CD14-positive monocyte (primary cell): ENCODE measurements around the gene TXNRD1. TPM values are rescaled to one million over a fixed set of nuclear protein-coding genes. Genes with fewer than 3 reads are reported as not detected.

Source experiments
- DNase-seq, 3 donors: peaks; one replicate each; pipeline ENCODE4 v3.0.0-alpha.2; 2011 to 2022
- H2AFZ ChIP-seq: 2 replicates; pipeline ENCODE4 v1.6.0; 2012; ENCODE audit warnings: mild to moderate bottlenecking, low read depth, low read length, inconsistent platforms; ENCODE audit not compliant: insufficient read depth, poor library complexity, severe bottlenecking
- H3K27ac ChIP-seq, 2 donors: 1 replicate in 1 of 2; 2 replicates in 1 of 2; pipeline ENCODE4 v1.5.1; 2012 to 2013; ENCODE audit warnings: low read length in 2 of 2, control low read depth in 1 of 2, inconsistent platforms in 1 of 2, low read depth in 1 of 2, mild to moderate bottlenecking in 1 of 2
- H3K27me3 ChIP-seq, 2 donors: one replicate each; pipeline versions ENCODE4 v1.6.0 to v1.6.1; 2011 to 2013; ENCODE audit warnings: low read length in 2 of 2; ENCODE audit not compliant: control insufficient read depth in 2 of 2, insufficient read depth in 2 of 2
- H3K36me3 ChIP-seq, 2 donors: replicated peaks in 1 of 2; 1 replicate in 1 of 2; 2 replicates in 1 of 2; pipeline versions ENCODE4 v1.5.1 to v1.6.1; 2012 to 2013; ENCODE audit warnings: low read length in 2 of 2, control low read depth in 1 of 2, inconsistent platforms in 1 of 2, mild to moderate bottlenecking in 1 of 2; ENCODE audit not compliant: insufficient read depth in 2 of 2, control insufficient read depth in 1 of 2
- H3K4me1 ChIP-seq, 2 donors: 1 replicate in 1 of 2; 2 replicates in 1 of 2; pipeline versions ENCODE4 v1.5.1 to v1.6.1; 2012 to 2013; ENCODE audit warnings: low read length in 2 of 2, control low read depth in 1 of 2, inconsistent platforms in 1 of 2, mild to moderate bottlenecking in 1 of 2, moderate library complexity in 1 of 2; ENCODE audit not compliant: insufficient read depth in 2 of 2, control insufficient read depth in 1 of 2
- H3K4me2 ChIP-seq: replicated peaks from 2 replicates; pipeline ENCODE3; 2012; ENCODE audit warnings: low read length, moderate library complexity, mild to moderate bottlenecking; ENCODE audit not compliant: poor library complexity, severe bottlenecking; ENCODE audit errors: extremely low read depth
- H3K4me3 ChIP-seq, 3 experiments: fragments of 200-600 bp in 1 of 3; sonication (generic) in 1 of 3; replicated peaks in 1 of 3; 1 replicate in 2 of 3; 2 replicates in 1 of 3; pipeline ENCODE4 v1.5.1; 2011 to 2013; ENCODE audit warnings: low read length in 3 of 3, mild to moderate bottlenecking in 3 of 3, control low read depth in 2 of 3, low read depth in 2 of 3, inconsistent platforms in 1 of 3, moderate library complexity in 1 of 3
- H3K79me2 ChIP-seq: 2 replicates; pipeline ENCODE4 v1.6.0; 2012; ENCODE audit warnings: mild to moderate bottlenecking, control low read depth, inconsistent platforms, low read length, moderate library complexity; ENCODE audit not compliant: insufficient read depth
- H3K9ac ChIP-seq: 2 replicates; pipeline ENCODE4 v1.6.0; 2017; ENCODE audit warnings: low read length, mild to moderate bottlenecking; ENCODE audit not compliant: insufficient read depth, poor library complexity, severe bottlenecking
- H3K9me3 ChIP-seq, 2 donors: replicated peaks in 1 of 2; 1 replicate in 1 of 2; 2 replicates in 1 of 2; pipeline versions ENCODE4 v1.5.1 to v1.6.1; 2012 to 2013; ENCODE audit warnings: low read length in 2 of 2, control low read depth in 1 of 2; ENCODE audit not compliant: control insufficient read depth in 1 of 2, insufficient read depth in 1 of 2
- H4K20me1 ChIP-seq: 2 replicates; pipeline ENCODE4 v1.6.0; 2012; ENCODE audit warnings: mild to moderate bottlenecking, low read length, control low read depth, moderate library complexity; ENCODE audit not compliant: insufficient read depth
- H3K27ac Mint-ChIP-seq, 7 donors: one replicate each; pipeline ENCODE4 v1.8.0; 2020; ENCODE audit warnings: mild to moderate bottlenecking in 7 of 7, mixed read lengths in 7 of 7, moderate library complexity in 6 of 7, inconsistent platforms in 2 of 7
- H3K27me3 Mint-ChIP-seq, 3 donors: one replicate each; pipeline ENCODE4 v1.8.0; 2021 to 2022; ENCODE audit warnings: low read depth in 3 of 3, mild to moderate bottlenecking in 3 of 3, mixed read lengths in 3 of 3, moderate library complexity in 3 of 3, inconsistent platforms in 1 of 3
- H3K36me3 Mint-ChIP-seq, 2 donors: one replicate each; pipeline ENCODE4 v1.8.0; 2020; ENCODE audit warnings: mixed read lengths in 2 of 2, inconsistent platforms in 1 of 2, mild to moderate bottlenecking in 1 of 2
- H3K4me1 Mint-ChIP-seq: one replicate; pipeline ENCODE4 v1.8.0; 2020; ENCODE audit warnings: mild to moderate bottlenecking, mixed read lengths
- H3K4me3 Mint-ChIP-seq, 2 donors: one replicate each; pipeline ENCODE4 v1.8.0; 2020; ENCODE audit warnings: mild to moderate bottlenecking in 2 of 2, mixed read lengths in 2 of 2, moderate library complexity in 1 of 2
- H3K9me3 Mint-ChIP-seq, 7 donors: one replicate each; pipeline ENCODE4 v1.8.0; 2020 to 2022; ENCODE audit warnings: mixed read lengths in 7 of 7, mild to moderate bottlenecking in 6 of 7, moderate library complexity in 6 of 7, inconsistent platforms in 2 of 7
- CTCF ChIP-seq: fragments of 200-600 bp; IDR thresholded peaks from one replicate; pipeline ENCODE4 v1.8.0; 2022; ENCODE audit warnings: antibody characterized with exemption, mild to moderate bottlenecking
- WGBS: methylation state at CpG from one replicate; pipeline ENCODE4 v1.1.5; 2013; ENCODE audit warnings: missing lambda C conversion rate; ENCODE audit not compliant: insufficient coverage; 5-methylcytosine and 5-hydroxymethylcytosine counted together
- intact Hi-C, 2 donors: fragments of 100-400 bp; cut with micrococcal nuclease; formaldehyde crosslinking; loops; one replicate each; pipeline versions ENCODE4 v1.15.0 to v1.15.1; 2023
- polyA plus RNA-seq, 3 donors: library from polyadenylated mRNA; depleted of rRNA in 1 of 3; unstranded in 2 of 3; stranded (reverse) in 1 of 3; fragments of 300-500 nt in 2 of 3; fragments of >200 nt in 1 of 3; fragmentation: Illumina TruSeq in 2 of 3; gene quantifications; 1 replicate in 2 of 3; 2 replicates in 1 of 3; pipeline ENCODE4 v1.2.3, GENCODE V29; 2012 to 2021

The TXNRD1 gene
- polyA plus RNA-seq, 3 donors: 26.9 to 46.1 (median 29.2) TPM

- Histone ChIP-seq H2AFZ (no peak overlapping the region), H4K20me1 (no peaks in the 10 kb centered on the region), H3K36me3 (no peaks in the 10 kb centered on the region), H3K9me3 (no peaks in the 10 kb centered on the region), H3K27ac (no peak overlapping the region), H3K4me2 (no peak overlapping the region), H3K4me3 (no peak overlapping the region), H3K27me3 (no peaks in the 10 kb centered on the region), H3K9ac (no peak overlapping the region), H3K79me2 (no peaks in the 10 kb centered on the region), H3K4me1 (no peaks in the 10 kb centered on the region)
- peaks cover 2% of the 10 kb centered on the region for H3K4me1 Mint-ChIP-seq
- H3K4me3 Mint-ChIP-seq: peak overlapping the region in 1 of 2 donors; percentile 56
- H3K27ac Mint-ChIP-seq: no peak overlapping the region
- peaks cover 0 to 1% (median 0%) of the 10 kb centered on the region in 3 donors for H3K27me3 Mint-ChIP-seq
- peaks cover 5 to 10% (median 8%) of the 10 kb centered on the region in 7 donors for H3K9me3 Mint-ChIP-seq
- peak; percentile 37 to 61 (median 48) for DNase-seq
- 67% methylated on average over 1 of the region's 3 CpGs for WGBS
- H3K36me3 Mint-ChIP-seq: no peaks in the 10 kb centered on the region
- peak; percentile 86 for TF ChIP-seq CTCF
- intact Hi-C loops: loop anchor here (2.0 to 5.0 kb wide), 2 partner anchors 156 to 157 kb away; no protein-coding TSS in a partner anchor
Observed at GRCh38 chr12:104201238-104202001, 14.2 kb upstream of the TXNRD1 start.

GRCh38 chr12:104204690-104205480, 10.7 kb upstream of the TXNRD1 start:
- Histone ChIP-seq H2AFZ (no peak overlapping the region), H3K36me3 (no peaks in the 10 kb centered on the region), H3K4me1 (no peaks in the 10 kb centered on the region), H3K4me3 (no peak overlapping the region), H4K20me1 (no peaks in the 10 kb centered on the region), H3K9me3 (no peaks in the 10 kb centered on the region), H3K27ac (no peak overlapping the region), H3K4me2 (no peak overlapping the region), H3K9ac (no peak overlapping the region), H3K79me2 (no peaks in the 10 kb centered on the region), H3K27me3 (no peaks in the 10 kb centered on the region)
- intact Hi-C loops: loop anchor here in 1 of 2 donors (5.0 kb wide), 1 partner anchor 152 kb away; no protein-coding TSS in a partner anchor
- Mint-ChIP-seq H3K27ac (peak overlapping the region in 2 of 7 donors; percentile 22 to 38), H3K27me3 (peaks cover 0 to 2% (median 1%) of the 10 kb centered on the region in 3 donors), H3K4me3 (no peak overlapping the region), H3K4me1 (peaks cover 2% of the 10 kb centered on the region), H3K9me3 (peaks cover 5 to 8% (median 6%) of the 10 kb centered on the region in 7 donors), H3K36me3 (no peaks in the 10 kb centered on the region)
- WGBS: 92% methylated on average over 13 of the region's 19 CpGs
- no peak for TF ChIP-seq CTCF
- no peak for DNase-seq
